Measurements from ENCODE around the gene GPHN. TPM values are rescaled to one million over a fixed set of nuclear protein-coding genes. Genes with fewer than 3 reads are reported as not detected.
"Not testable (repeated sequence)": the region's sequence is repeated elsewhere in the genome, so short reads cannot be mapped to it uniquely, and the experiment has no call there.

The GPHN gene
- total RNA-seq, 1 experiment from 2014 or later: 18.1 TPM

DNA sequence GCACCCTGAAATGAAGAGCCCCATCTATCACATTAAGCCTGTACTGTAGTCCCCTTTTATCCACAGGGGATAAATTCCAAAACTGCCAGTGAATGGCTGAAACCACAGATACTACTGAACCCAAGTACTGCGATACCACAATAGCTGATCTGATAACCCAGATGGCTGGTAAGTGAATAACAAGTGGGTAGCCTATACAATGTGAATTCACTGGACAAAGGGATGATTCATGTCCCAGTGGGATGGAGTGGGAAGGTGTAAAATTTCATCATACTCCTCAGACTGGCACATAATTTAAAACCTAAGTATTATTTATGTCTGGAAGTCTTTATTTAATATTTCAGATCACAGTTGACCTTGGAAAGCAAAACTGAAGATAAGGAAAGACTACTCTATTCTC is 201.3 kb downstream of the GPHN start (continued):
- TF ChIP-seq, protein P1, sequence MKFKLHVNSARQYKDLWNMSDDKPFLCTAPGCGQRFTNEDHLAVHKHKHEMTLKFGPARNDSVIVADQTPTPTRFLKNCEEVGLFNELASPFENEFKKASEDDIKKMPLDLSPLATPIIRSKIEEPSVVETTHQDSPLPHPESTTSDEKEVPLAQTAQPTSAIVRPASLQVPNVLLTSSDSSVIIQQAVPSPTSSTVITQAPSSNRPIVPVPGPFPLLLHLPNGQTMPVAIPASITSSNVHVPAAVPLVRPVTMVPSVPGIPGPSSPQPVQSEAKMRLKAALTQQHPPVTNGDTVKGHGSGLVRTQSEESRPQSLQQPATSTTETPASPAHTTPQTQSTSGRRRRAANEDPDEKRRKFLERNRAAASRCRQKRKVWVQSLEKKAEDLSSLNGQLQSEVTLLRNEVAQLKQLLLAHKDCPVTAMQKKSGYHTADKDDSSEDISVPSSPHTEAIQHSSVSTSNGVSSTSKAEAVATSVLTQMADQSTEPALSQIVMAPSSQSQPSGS (CRISPR knock-in tag; IDR thresholded peaks at IDR 0.05; ENCODE audit: borderline replicate concordance, low read depth): no peak
- no peak for TF ChIP-seq ZNF425 (CRISPR knock-in tag; conservative IDR thresholded peaks at IDR 0.05)
- TF ChIP-seq MXD4 (CRISPR knock-in tag; IDR thresholded peaks at IDR 0.05; ENCODE audit: borderline replicate concordance): no peak

- Mint-ChIP-seq H3K36me3 (peaks cover 32% of the 10 kb centered on the region), H3K4me1 (peaks cover 27% of the 10 kb centered on the region), H3K9me3 (peaks cover 32% of the 10 kb centered on the region)
- POLR2A ChIA-PET; H3K27me3 Mint-ChIP-seq (ENCODE audit: low read depth); H3K27ac Mint-ChIP-seq; DNase-seq (ENCODE audit: low spot score); CTCF ChIA-PET; H3K4me3 Mint-ChIP-seq; ATAC-seq: not testable (repeated sequence)
Measured at GRCh38 chr14:66714291-66714690, 206.3 kb downstream of the GPHN start.

GRCh38 chr14:66715313-66715712 is 207.4 kb downstream of the GPHN start:
- peaks cover 27% of the 10 kb centered on the region for H3K4me1 Mint-ChIP-seq
- peaks cover 32% of the 10 kb centered on the region for H3K36me3 Mint-ChIP-seq
- ATAC-seq; H3K4me3 Mint-ChIP-seq; CTCF ChIA-PET; H3K27ac Mint-ChIP-seq; H3K27me3 Mint-ChIP-seq (ENCODE audit: low read depth); DNase-seq (ENCODE audit: low spot score); POLR2A ChIA-PET: not testable (repeated sequence)
- H3K9me3 Mint-ChIP-seq: peaks cover 32% of the 10 kb centered on the region

DNA sequence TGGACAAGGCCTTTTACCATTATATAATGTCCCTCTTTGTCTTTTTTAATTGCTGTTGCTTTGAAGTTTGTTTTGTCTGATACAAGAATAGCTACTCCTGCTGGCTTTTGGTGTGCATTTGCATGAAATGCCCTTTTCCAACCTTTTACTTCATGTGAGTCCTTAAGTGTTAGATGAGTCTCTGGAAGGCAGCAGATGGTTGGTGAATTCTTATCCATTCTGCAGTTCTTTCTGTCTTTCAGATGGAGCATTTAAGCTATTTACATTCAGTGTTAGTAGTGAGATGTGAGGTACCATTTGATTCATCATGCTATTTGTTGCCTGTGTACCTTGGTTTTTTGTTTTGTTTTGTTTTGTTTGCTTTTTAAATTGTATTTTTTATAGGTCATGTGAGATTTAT is 208.3 kb downstream of the GPHN start:
- DNase-seq (ENCODE audit: low spot score) (no peak), ATAC-seq (peak; percentile 65)
- H3K4me1 Mint-ChIP-seq: peaks cover 27% of the 10 kb centered on the region
- TF ChIP-seq, protein P2, sequence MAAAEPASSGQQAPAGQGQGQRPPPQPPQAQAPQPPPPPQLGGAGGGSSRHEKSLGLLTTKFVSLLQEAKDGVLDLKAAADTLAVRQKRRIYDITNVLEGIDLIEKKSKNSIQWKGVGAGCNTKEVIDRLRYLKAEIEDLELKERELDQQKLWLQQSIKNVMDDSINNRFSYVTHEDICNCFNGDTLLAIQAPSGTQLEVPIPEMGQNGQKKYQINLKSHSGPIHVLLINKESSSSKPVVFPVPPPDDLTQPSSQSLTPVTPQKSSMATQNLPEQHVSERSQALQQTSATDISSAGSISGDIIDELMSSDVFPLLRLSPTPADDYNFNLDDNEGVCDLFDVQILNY (CRISPR knock-in tag; IDR thresholded peaks at IDR 0.05): no peak
- TF ChIP-seq SP1 (CRISPR knock-in tag; conservative IDR thresholded peaks at IDR 0.05) (no peak), CTCF (IDR thresholded peaks at IDR 0.05) (no peak), FOXK1 (CRISPR knock-in tag; IDR thresholded peaks at IDR 0.05) (no peak), GTF2I (CRISPR knock-in tag; conservative IDR thresholded peaks at IDR 0.05) (no peak), MYBL2 (CRISPR knock-in tag; IDR thresholded peaks at IDR 0.05) (no peak), ZNF671 (CRISPR knock-in tag; IDR thresholded peaks at IDR 0.05) (no peak), TEAD1 (CRISPR knock-in tag; IDR thresholded peaks at IDR 0.05) (no peak), ZNF263 (CRISPR knock-in tag; IDR thresholded peaks at IDR 0.05; ENCODE audit: low read depth) (no peak), ZNF281 (CRISPR knock-in tag; IDR thresholded peaks at IDR 0.05) (no peak), ZNF423 (CRISPR knock-in tag; IDR thresholded peaks at IDR 0.05) (no peak)
- TF ChIP-seq, protein P3, sequence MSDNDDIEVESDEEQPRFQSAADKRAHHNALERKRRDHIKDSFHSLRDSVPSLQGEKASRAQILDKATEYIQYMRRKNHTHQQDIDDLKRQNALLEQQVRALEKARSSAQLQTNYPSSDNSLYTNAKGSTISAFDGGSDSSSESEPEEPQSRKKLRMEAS (CRISPR knock-in tag; IDR thresholded peaks at IDR 0.05): no peak
- TF ChIP-seq, protein P4, sequence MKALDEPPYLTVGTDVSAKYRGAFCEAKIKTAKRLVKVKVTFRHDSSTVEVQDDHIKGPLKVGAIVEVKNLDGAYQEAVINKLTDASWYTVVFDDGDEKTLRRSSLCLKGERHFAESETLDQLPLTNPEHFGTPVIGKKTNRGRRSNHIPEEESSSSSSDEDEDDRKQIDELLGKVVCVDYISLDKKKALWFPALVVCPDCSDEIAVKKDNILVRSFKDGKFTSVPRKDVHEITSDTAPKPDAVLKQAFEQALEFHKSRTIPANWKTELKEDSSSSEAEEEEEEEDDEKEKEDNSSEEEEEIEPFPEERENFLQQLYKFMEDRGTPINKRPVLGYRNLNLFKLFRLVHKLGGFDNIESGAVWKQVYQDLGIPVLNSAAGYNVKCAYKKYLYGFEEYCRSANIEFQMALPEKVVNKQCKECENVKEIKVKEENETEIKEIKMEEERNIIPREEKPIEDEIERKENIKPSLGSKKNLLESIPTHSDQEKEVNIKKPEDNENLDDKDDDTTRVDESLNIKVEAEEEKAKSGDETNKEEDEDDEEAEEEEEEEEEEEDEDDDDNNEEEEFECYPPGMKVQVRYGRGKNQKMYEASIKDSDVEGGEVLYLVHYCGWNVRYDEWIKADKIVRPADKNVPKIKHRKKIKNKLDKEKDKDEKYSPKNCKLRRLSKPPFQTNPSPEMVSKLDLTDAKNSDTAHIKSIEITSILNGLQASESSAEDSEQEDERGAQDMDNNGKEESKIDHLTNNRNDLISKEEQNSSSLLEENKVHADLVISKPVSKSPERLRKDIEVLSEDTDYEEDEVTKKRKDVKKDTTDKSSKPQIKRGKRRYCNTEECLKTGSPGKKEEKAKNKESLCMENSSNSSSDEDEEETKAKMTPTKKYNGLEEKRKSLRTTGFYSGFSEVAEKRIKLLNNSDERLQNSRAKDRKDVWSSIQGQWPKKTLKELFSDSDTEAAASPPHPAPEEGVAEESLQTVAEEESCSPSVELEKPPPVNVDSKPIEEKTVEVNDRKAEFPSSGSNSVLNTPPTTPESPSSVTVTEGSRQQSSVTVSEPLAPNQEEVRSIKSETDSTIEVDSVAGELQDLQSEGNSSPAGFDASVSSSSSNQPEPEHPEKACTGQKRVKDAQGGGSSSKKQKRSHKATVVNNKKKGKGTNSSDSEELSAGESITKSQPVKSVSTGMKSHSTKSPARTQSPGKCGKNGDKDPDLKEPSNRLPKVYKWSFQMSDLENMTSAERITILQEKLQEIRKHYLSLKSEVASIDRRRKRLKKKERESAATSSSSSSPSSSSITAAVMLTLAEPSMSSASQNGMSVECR (CRISPR knock-in tag; IDR thresholded peaks at IDR 0.05; ENCODE audit: borderline replicate concordance): no peak
- ChIA-PET CTCF (no interaction called here), POLR2A (no interaction called here)
- H3K9me3 Mint-ChIP-seq: peaks cover 30% of the 10 kb centered on the region
- H3K27ac Mint-ChIP-seq: peak overlapping the region; percentile 6; the same call in 1 of the 2 replicates
- H3K4me3 Mint-ChIP-seq: no peak overlapping the region
- H3K27me3 Mint-ChIP-seq (ENCODE audit: low read depth): no peaks in the 10 kb centered on the region
- H3K36me3 Mint-ChIP-seq: peaks cover 30% of the 10 kb centered on the region
